ENCODE measurements around the gene MAP7.

Gene MAP7

GRCh38 chr6:136563386-136564152 is 13.3 kb upstream of the MAP7 start:
- no peak for DNase-seq

DNA sequence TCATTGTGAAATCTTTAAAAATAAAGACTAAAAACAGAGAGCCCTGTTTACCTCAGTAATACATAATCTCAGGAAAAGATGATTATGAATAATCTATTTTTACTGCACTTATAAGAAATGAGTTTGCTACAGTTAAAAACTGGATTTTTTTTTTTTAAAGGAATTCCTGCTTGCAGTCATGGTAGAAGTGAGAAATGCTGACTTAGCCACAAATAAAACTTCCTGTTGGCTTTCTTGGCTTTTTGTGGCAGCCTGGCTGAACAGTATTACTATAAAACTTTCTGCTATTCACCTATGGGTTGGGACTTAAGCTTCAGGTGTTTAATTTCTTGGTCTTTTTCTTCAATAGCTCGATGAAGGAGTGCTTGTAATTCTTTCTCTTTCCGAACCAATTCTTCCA is 12.0 kb upstream of the MAP7 start:
- DNase-seq = no peak

DNA sequence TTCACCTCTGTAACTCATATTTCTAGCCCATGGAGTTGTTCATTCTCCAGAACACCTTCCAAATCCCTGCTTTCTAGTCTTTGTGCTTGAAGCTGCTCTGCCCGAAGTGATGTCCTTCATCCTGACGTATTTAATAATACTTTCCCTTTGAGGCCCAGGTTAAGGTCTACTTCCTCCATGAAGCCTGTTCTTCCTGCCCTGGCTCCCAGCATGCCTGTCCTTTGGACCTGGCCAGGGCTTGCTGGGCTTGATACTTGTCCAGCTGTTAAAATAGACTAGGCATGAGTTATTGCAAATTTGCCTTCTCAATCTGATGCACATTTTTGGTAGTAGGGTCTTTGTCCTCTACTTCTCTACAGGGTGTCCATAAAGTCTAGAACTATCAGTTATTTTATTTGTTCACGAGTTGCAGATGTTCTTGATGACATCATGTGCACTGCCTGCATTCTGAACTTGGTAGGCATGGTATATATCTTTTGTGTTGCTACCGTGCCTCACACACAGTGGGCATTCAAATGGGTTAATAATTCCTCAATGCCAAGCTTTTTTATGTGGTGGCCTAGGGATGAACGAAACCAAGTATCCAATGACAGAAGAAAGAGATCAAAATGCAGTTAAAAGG is 3.1 kb upstream of the MAP7 start:
- DNase-seq = no peak

GRCh38 chr6:136552054-136552453 is 1.8 kb upstream of the MAP7 start:
- no peak for DNase-seq

GRCh38 chr6:136551103-136551502 is 881 bp upstream of the MAP7 start:
- no peak for DNase-seq

- DNase-seq = no peak
These were observed 235 bp downstream of the MAP7 start for GRCh38 chr6:136550045-136550329.

DNA sequence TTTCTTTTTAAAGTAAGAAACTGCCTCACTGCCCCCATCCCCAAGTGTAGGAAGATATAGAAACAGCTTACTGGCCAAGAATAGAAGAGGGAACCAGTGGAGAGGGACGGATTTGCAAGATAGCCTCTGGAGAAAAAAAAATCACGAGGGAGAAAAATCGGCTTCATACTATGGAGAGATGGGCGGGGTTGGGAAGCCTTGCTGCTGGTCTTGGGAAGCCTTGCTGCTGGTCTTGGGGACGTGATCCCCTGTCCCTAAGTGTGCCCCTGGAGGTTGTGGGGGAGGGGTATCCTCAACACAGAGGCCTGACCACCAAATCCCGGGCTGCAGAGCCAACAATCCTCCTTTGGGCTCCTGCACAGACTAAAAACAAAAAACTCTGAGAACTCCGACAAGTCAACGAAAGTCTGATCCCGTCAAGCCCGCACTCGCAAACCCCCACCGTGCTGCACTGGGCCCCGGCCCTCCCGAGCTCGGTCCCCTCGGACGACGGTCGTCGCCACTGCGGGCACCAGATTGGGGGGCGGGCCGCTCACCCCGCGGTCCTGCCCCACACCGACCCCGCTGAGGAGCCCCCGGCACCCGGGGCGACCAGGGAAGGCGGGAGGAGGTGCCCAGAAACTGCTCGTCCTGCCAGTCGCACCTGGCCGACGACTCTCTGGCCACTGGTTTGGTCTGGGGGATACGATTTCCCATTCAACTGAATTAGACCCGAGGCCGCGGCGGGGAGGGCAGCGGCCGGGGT is 750 bp downstream of the MAP7 start:
- DNase-seq = no peak

GRCh38 chr6:136548582-136549299 is 1.5 kb downstream of the MAP7 start:
- DNase-seq = no peak

DNA sequence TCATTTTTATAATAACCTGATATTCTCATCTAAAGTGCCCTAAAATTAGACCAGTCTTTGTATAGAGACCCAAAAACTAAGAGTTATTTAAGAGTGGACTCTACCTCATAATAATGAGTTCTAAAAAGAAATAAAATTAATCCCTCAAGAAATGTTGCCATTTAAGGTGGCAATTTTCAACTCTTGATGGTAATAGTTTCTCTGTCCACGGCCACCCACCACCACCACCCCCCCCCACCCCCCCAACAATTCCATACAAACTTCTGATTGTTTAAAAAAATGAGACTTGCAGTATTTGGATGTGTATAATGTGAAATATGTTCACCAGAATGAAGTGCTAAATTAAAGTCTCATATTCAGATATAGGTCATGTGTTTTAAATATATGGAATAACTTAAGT is 2.4 kb downstream of the MAP7 start:
- DNase-seq = no peak

DNA sequence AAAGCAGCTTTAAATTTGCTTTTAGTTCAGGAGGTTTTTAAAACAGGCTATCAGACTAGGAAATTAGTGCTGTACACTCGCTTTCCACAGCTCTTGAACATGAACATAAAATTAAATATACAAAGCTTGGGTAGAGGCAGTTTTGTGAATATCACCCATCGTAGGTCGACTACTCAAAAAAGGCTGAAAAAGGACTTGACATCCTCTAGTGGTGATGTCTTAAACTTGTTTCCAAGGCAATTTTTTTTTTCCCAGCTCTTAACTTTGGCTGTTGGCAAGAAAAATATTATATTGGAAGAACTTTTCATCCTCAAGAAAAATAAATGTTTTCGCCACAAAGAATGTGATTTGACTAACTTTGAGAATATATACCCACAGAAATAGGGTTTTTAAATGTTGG is 2.9 kb downstream of the MAP7 start:
- DNase-seq = no peak

DNA sequence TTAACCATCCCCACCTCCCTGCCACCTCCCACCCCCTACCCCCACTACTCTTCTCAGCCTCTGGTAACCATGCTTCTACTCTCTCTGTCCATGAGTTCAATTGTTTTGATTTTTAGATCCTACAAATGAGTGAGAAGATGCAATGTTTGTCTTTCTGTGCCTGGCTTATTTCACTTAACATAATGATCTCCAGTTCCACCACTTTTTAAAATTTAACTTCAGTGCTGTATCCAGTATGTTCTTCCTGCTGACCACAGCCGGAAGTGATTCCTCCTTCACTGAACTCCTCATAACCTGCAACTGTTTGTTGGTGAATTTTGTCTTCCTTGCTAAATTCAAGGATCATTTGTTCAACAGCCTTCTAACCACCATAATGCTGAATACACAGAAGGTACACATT is 3.9 kb downstream of the MAP7 start:
- no peak for DNase-seq

DNA sequence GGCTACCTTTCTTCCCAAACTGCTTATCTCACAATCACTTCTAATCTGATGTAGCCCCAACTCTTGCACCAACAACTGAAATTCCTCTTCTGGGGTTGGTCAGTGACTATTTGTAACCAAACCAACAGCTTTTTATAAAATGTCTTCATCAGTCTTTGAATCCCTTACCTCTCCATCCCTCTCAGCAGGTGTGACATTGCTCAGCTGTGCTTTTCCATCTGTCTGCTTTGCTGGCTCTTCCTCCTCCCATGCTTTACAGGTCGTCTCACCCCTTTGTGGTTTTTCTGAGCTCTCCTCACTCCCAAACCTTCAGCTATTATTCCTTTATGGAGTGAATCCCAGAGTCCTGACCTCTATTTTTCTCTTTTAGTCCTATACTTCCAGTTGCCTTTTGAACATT is 5.9 kb downstream of the MAP7 start:
- no peak for DNase-seq

DNA sequence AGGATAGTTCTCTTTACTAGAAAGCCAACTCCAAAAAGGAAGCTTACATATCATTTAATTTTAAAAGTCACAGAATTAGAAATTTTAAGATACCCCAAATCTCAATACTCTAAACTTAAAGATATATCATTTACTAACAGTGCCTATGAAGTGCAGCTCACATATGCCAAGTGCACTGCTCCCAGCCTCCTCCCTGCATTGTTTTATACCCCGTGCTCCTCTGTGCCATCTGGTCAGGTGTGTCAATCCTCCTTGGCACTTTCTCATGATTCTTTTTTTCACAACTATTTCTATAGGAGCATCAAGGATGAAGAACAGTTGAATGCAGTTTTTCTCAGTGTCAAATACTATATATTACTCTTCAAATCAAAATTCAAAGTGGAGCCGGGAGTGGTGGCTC is 8.8 kb downstream of the MAP7 start:
- no peak for DNase-seq

GRCh38 chr6:136539967-136540652 is 10.1 kb downstream of the MAP7 start:
- no peak for DNase-seq

- no peak for DNase-seq
These were observed 11.4 kb downstream of the MAP7 start for GRCh38 chr6:136538836-136539235.

GRCh38 chr6:136535880-136536650 is 14.2 kb downstream of the MAP7 start:
- DNase-seq = no peak

DNA sequence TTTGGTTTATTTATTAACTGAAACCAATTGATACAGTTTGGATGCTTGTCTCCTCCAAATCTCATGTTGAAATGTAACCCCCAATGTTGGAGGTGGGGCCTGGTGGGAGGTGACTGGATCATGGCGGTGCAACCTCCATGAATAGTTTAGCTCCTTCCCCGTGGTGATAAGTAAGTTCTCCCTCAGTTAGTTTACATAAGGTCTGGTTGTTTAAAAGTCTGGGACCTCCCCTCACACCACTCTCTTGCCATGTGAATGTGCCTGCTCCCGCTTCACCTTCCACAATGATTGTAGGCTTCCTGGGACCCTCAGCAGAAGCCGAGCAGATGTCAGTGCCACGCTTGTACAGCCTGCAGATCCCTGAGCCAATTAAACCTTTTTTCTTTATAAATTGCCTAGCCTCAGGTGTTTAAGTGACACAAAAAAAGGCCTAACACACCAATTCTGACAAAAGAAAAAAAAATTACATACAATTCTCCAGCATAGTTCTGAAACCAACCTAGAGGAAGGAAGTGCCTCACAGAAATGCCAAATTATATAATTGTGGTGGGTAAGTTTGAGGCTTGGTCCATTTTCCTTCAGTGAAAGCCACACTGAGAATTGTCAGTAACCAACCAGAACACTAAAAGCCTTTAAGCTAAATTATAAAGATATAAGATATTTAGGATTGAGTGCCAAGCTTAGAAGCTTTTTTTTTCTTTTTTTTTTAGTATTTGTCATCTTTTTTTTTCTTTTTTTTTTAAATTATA is 15.0 kb downstream of the MAP7 start:
- DNase-seq = no peak

DNA sequence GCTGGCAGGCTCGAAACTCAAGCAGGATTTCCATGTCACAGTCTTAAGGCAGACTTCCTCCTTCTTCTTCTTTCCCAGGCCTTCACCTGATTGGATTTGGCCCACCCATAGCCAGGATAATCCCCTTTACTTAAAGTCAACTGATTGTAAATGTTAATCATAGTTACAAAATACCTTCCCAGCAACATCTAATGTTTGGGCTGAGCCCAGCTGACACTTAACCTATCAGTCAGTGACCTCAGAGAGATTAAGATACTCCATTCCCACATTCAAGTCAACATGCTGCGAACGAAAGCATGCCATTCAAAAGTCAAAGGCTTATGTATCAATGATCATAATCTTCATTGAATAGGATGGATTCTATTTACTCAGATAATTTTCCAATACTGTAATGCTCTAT is 16.0 kb downstream of the MAP7 start:
- DNase-seq = no peak

GRCh38 chr6:136533487-136533886 is 16.7 kb downstream of the MAP7 start:
- no peak for DNase-seq

- no peak for DNase-seq
These were observed 18.2 kb downstream of the MAP7 start for GRCh38 chr6:136532030-136532429.

- no peak for DNase-seq
These were observed 20.5 kb downstream of the MAP7 start for GRCh38 chr6:136529710-136530109.

DNA sequence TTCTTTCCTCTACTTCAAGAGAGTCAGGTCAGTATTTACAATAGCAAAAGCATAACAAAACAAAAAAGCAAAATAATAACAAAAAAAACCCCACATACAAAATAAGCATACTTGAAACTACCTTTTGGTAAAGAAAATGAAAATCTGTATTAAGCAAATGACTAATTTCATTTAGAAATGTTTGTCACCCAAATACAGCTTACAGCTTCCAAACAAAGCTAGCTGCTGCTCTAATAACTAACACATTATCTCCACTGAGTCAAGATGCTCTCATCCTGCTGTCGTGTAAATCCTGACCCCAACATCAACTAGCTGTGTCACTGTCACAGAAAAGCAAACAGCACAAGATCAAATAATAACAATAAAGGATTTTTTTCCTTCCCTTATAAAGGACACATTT is 21.7 kb downstream of the MAP7 start:
- no peak for DNase-seq
